ENCODE results near the gene BCL2L2.
"Not testable (repeated sequence)": the region's sequence is repeated elsewhere in the genome, so short reads cannot be mapped to it uniquely, and the experiment has no call there.

BCL2L2 gene, protein sequence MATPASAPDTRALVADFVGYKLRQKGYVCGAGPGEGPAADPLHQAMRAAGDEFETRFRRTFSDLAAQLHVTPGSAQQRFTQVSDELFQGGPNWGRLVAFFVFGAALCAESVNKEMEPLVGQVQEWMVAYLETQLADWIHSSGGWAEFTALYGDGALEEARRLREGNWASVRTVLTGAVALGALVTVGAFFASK

DNA sequence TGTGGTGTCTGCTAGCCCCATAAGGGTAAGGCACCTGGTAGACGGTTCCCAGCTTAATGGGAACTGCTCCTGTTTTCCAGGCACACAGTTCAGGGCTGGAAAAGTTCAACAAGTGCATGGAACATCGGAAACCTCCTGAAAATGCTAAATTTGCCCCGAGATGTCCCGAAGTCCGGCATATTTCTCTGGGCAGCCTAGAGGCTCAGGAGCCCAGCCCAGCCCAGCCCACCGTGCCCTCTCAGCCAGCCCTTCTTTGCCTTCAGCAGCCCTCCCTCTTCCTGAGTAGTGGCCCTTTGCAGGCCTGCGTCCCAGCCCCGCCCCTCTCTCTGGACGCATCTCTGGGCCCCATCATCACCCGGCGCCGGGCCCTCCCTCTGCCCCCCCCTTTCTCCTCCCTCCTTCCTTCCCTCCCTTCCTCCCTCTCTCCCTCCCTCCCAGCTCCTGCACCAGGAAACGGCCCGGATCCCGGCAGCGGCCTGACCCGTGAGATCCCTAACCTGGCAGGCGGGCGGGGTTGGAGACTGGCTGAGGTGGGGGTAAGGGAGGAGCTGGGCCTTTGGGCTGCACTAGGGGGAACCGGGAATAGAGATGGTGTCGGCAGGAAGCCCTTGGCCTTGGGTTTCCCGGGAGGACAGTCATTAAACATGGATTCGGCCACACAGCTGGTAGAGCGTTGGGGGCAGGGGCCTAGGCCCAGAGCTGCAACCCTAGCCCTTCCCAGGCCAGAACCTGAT lies at the start of gene BCL2L2:
BCL2L2 (plus strand) TSS at position 422 of the 734 bp plus-strand sequence. CDS start 935 bp downstream, outside the sequence.
- TF ChIP-seq, protein P1, sequence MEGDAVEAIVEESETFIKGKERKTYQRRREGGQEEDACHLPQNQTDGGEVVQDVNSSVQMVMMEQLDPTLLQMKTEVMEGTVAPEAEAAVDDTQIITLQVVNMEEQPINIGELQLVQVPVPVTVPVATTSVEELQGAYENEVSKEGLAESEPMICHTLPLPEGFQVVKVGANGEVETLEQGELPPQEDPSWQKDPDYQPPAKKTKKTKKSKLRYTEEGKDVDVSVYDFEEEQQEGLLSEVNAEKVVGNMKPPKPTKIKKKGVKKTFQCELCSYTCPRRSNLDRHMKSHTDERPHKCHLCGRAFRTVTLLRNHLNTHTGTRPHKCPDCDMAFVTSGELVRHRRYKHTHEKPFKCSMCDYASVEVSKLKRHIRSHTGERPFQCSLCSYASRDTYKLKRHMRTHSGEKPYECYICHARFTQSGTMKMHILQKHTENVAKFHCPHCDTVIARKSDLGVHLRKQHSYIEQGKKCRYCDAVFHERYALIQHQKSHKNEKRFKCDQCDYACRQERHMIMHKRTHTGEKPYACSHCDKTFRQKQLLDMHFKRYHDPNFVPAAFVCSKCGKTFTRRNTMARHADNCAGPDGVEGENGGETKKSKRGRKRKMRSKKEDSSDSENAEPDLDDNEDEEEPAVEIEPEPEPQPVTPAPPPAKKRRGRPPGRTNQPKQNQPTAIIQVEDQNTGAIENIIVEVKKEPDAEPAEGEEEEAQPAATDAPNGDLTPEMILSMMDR (conservative IDR thresholded peaks at IDR 0.05) = no peak
- TF ChIP-seq ZFX (IDR thresholded peaks at IDR 0.05) = peak; percentile 87; the same call in 1 of the 2 replicates
- peak within 1 kb of the TSS; percentile 93 for H3K27ac ChIP-seq

DNA sequence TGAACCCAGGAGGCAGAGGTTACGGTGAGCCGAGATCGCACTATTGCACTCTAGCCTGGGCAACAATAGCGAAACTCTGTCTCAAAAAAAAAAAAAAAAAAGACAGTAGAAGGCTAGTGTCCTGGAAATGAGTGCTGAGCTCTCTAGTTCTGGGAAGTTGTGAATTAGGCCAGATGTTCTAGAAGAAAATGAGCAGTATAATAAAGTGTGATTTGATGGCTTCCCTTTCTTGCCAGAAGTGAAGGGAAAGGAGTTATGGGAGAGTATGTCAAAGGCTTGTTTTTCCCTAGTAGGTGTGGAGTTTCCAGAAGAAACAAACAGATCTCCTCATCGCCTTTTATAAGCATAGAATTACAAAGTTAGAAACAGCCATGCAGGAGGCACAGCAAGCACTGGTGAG lies 48.4 kb upstream of the BCL2L2 start:
- no peak overlapping the region for H3K27ac ChIP-seq
- TF ChIP-seq, protein P1 (conservative IDR thresholded peaks at IDR 0.05) = no peak
- no peak for TF ChIP-seq ZFX (IDR thresholded peaks at IDR 0.05)

DNA sequence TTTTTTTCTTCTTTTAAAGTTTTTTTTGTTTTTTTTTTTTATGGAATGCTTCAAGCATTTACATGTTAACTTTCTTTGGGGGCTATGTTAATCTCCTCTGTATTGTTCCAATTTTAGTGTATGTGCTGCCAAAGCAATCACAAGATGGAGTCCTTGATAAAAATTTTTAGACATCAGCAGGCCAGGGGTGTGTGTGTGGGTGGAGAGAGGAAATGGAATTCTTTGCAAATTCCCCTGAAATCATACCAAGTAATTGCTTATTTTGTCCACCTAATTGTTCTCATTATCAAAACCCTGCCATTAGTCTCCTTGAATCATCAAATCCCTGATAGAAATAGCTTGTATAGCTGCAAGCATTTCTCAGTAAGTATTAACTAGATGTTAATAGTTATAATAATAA lies 47.2 kb upstream of the BCL2L2 start:
- TF ChIP-seq ZFX (IDR thresholded peaks at IDR 0.05) = no peak
- TF ChIP-seq, protein P1 (conservative IDR thresholded peaks at IDR 0.05) = no peak
- no peak overlapping the region for H3K27ac ChIP-seq

DNA sequence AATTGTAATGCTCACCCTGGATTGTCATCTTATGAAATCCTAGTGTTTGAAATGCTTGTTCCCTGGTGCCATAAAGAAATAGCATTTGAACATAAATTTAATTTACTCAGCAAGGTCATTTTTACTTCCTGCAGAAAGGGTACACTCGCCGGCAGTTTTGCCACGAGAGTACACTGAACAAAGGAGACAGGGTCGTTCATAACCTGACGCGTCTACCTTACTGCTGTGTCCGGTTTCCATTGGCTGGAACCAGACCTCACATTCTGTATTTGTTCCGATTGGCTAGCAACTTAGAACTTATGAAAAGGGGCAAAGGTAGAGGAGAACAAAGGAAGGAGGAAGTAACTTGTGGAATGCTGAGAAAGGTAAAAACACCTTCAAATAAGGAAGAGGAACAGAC lies 45.8 kb upstream of the BCL2L2 start:
- not testable (repeated sequence) for H3K27ac ChIP-seq

DNA sequence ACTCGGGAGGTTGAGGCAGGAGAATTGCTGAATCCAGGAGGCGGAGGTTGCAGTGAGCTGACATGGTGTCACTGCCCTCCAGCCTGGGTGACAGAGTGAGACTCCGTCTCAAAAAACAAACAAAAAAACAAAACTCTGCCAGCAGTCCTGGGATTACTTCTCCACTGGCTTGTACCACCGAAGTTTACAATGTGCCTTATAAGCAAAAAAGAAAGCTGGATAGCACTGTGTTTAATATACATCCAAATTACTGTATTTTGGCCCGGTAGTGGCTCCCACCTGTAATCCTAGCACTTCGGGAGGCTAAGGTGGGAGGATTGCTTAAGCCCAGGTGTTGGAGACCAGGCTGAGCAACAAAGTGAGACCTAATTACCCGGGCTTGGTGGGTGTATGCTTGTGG lies 37.4 kb upstream of the BCL2L2 start:
- TF ChIP-seq, protein P1 (conservative IDR thresholded peaks at IDR 0.05) = no peak
- no peak for TF ChIP-seq ZFX (IDR thresholded peaks at IDR 0.05)
- no peak overlapping the region for H3K27ac ChIP-seq

DNA sequence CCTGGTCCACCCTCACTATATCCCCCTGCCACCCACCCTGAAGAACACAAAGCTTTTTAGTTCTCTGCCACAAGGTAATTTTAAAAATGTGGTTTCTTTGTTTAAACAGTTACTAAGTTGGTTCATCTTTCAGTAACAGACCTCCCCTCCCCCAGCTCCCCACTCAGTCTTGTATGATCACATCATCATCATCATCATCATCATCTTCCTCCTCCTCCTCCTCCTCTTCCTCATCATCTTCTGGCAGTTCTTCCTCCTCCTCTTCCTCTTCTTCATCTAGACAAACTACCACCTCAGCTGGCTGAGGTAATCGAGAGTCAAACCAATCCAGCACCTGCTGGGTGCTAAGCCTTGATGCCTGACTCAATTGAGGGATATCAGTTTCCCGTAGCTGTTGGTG lies 31.2 kb upstream of the BCL2L2 start:
- TF ChIP-seq ZFX (IDR thresholded peaks at IDR 0.05) = no peak
- TF ChIP-seq, protein P1 (conservative IDR thresholded peaks at IDR 0.05) = no peak
- no peak overlapping the region for H3K27ac ChIP-seq

DNA sequence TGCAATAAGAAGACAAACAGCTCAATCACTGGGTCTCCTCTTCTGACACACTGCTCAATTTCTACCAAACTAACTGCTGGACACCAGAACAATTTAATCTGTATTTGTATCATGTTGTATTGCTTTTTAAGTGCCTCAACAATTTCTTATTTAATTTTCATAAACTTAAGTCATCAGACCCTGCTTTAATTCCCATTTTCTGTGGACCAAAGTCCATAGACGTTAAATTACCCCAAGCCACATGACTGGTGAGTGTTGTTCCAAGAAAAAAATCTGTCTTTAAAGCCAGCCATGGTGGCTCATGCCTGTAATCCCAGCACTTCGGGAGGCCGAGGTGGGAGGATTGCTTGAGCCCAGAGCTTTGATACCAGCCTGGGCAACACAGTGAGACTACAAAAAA lies 29.4 kb upstream of the BCL2L2 start:
- no peak overlapping the region for H3K27ac ChIP-seq
- TF ChIP-seq, protein P1 (conservative IDR thresholded peaks at IDR 0.05) = no peak
- no peak for TF ChIP-seq ZFX (IDR thresholded peaks at IDR 0.05)

DNA sequence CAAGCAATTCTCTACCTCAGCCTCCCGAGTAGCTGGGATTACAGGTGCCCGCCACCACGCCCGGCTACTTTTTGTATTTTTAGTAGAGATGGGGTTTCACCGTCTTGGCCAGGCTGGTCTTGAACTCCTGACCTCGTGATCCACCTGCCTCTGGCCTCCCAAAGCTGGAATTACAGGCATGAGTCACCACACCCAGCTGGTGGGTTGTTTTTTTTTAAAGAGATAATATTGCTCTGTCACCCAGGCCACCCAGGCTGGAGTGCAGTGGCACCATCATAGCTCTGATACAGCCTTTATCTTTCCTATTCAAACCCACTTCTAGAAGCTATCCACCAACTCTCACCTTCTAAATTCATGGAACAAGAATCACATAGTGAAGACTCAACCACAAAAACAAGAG lies 28.7 kb upstream of the BCL2L2 start:
- not testable (repeated sequence) for H3K27ac ChIP-seq

Measured in C4-2B (cell line).